Astrocyte (in vitro differentiated cells and primary cell): ENCODE results near the gene LARGE1. TPM values are rescaled to one million over a fixed set of nuclear protein-coding genes. Genes with fewer than 3 reads are reported as not detected.

Experiments
- DNase-seq: peaks from one replicate; pipeline ENCODE4 v3.0.0-alpha.2; 2010; ENCODE audit warnings: low read depth
- FAIRE-seq: peaks from 2 replicates; lab custom pipeline; 2011; peaks lifted over from hg19 to GRCh38; lab: Jason Lieb, UNC
- H2AFZ ChIP-seq: 2 replicates; pipeline ENCODE4 v1.6.0; 2012; ENCODE audit warnings: low read depth, low read length, inconsistent platforms
- H3K27ac ChIP-seq: 2 replicates; pipeline ENCODE4 v1.5.1; 2011; ENCODE audit warnings: low read depth, low read length, inconsistent platforms
- H3K27me3 ChIP-seq: 2 replicates; pipeline ENCODE4 v1.6.0; 2011; ENCODE audit warnings: low read length, inconsistent platforms; ENCODE audit not compliant: insufficient read depth
- H3K36me3 ChIP-seq: 2 replicates; pipeline ENCODE4 v1.5.1; 2011; ENCODE audit warnings: low read length, inconsistent platforms; ENCODE audit not compliant: insufficient read depth
- H3K4me1 ChIP-seq: 2 replicates; pipeline ENCODE4 v1.5.1; 2011; ENCODE audit warnings: low read length, inconsistent platforms; ENCODE audit not compliant: insufficient read depth
- H3K4me2 ChIP-seq: 2 replicates; pipeline ENCODE4 v1.6.0; 2012; ENCODE audit warnings: low read length, inconsistent platforms
- H3K4me3 ChIP-seq: 2 replicates; pipeline ENCODE4 v1.5.1; 2011; ENCODE audit warnings: low read depth, mild to moderate bottlenecking, low read length, inconsistent platforms; ENCODE audit not compliant: insufficient read depth
- H3K79me2 ChIP-seq: 2 replicates; pipeline ENCODE4 v1.6.0; 2012; ENCODE audit warnings: mild to moderate bottlenecking, low read length, inconsistent platforms; ENCODE audit not compliant: insufficient read depth
- H3K9ac ChIP-seq: 2 replicates; pipeline ENCODE4 v1.6.0; 2012; ENCODE audit warnings: mild to moderate bottlenecking, low read length, inconsistent platforms
- H3K9me3 ChIP-seq: 2 replicates; pipeline ENCODE4 v1.5.1; 2012; ENCODE audit warnings: low read depth, mild to moderate bottlenecking, low read length, inconsistent platforms; ENCODE audit not compliant: insufficient read depth
- H4K20me1 ChIP-seq: 2 replicates; pipeline ENCODE4 v1.6.0; 2012; ENCODE audit warnings: low read length, inconsistent platforms; ENCODE audit not compliant: insufficient read depth
- H3K27ac Mint-ChIP-seq: one replicate; pipeline ENCODE4 v1.8.0; 2021; ENCODE audit warnings: mild to moderate bottlenecking, mixed read lengths; ENCODE audit not compliant: unreplicated experiment
- H3K27me3 Mint-ChIP-seq: one replicate; pipeline ENCODE4 v1.8.0; 2021; ENCODE audit warnings: low read depth, mixed read lengths; ENCODE audit not compliant: unreplicated experiment
- H3K36me3 Mint-ChIP-seq: one replicate; pipeline ENCODE4 v1.8.0; 2021; ENCODE audit warnings: low read depth, mixed read lengths; ENCODE audit not compliant: unreplicated experiment
- H3K4me1 Mint-ChIP-seq: one replicate; pipeline ENCODE4 v1.8.0; 2021; ENCODE audit warnings: low read depth, mixed read lengths; ENCODE audit not compliant: unreplicated experiment
- H3K4me3 Mint-ChIP-seq: one replicate; pipeline ENCODE4 v1.8.0; 2021; ENCODE audit warnings: mild to moderate bottlenecking, moderate library complexity, mixed read lengths; ENCODE audit not compliant: unreplicated experiment
- H3K9me3 Mint-ChIP-seq: one replicate; pipeline ENCODE4 v1.8.0; 2021; ENCODE audit warnings: mild to moderate bottlenecking, mixed read lengths; ENCODE audit not compliant: unreplicated experiment
- CTCF ChIP-seq: IDR thresholded peaks from 2 replicates; pipeline ENCODE4 v1.5.1; 2011; ENCODE audit warnings: low read depth, mild to moderate bottlenecking, inconsistent platforms, low read length, moderate library complexity; ENCODE audit not compliant: insufficient read depth
- EZH2 ChIP-seq: IDR thresholded peaks from 2 replicates; pipeline ENCODE4 v1.6.1; 2012; ENCODE audit warnings: mild to moderate bottlenecking, low read length, inconsistent platforms; ENCODE audit not compliant: insufficient read depth
- total RNA-seq: library from RNA; stranded (reverse); gene quantifications from 2 replicates; pipeline ENCODE4 v1.2.1, GENCODE V29; 2021

The LARGE1 gene
- total RNA-seq, 1 donor from 2014 or later: 92.6 TPM

DNA sequence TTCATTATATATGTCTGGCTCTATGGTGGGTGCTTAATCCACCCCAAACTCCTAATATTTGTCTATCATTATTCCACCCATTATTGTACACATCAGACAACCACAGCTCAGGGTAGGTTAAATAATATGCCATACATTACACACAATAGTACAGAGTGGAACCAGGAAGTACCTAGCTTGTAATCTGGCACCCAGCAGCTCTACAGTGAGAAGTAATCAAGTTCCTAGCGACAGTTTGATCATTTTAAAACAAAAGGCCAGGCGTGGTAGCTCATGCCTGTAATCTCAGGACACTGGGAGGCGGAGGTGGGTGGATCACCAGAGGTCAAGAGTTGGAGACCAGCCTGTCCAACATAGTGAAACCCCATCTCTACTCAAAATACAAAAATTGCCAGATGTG lies 141.0 kb downstream of the LARGE1 start:
- no peak for FAIRE-seq
- no peak for DNase-seq
- no peak overlapping the region for H3K27ac ChIP-seq
- Mint-ChIP-seq H3K27ac (no peak overlapping the region), H3K4me1 (peaks cover 5% of the 10 kb centered on the region), H3K9me3 (no peaks in the 10 kb centered on the region), H3K4me3 (no peak overlapping the region), H3K36me3 (no peaks in the 10 kb centered on the region), H3K27me3 (no peaks in the 10 kb centered on the region)
- H3K9me3 ChIP-seq: no peaks in the 10 kb centered on the region
- H3K4me1 ChIP-seq: no peaks in the 10 kb centered on the region
- H3K9ac ChIP-seq: no peak overlapping the region
- no peak overlapping the region for H3K4me3 ChIP-seq
- no peaks in the 10 kb centered on the region for H3K79me2 ChIP-seq
- H3K4me2 ChIP-seq: no peak overlapping the region
- H4K20me1 ChIP-seq: peaks cover 14% of the 10 kb centered on the region
- no peaks in the 10 kb centered on the region for H3K36me3 ChIP-seq
- H3K27me3 ChIP-seq: no peaks in the 10 kb centered on the region
- H2AFZ ChIP-seq: no peak overlapping the region
- TF ChIP-seq EZH2 (no peak), CTCF (no peak)

GRCh38 chr22:33776491-33776890 lies 143.8 kb downstream of the LARGE1 start:
- Mint-ChIP-seq H3K36me3 (peaks cover 2% of the 10 kb centered on the region), H3K27ac (no peak overlapping the region)

More at GRCh38 chr22:33776491-33776890, 143.8 kb downstream of the LARGE1 start:
- Histone ChIP-seq H3K9ac (no peak overlapping the region), H4K20me1 (peaks cover 25% of the 10 kb centered on the region), H3K4me3 (no peak overlapping the region), H3K4me1 (no peaks in the 10 kb centered on the region), H3K27me3 (no peaks in the 10 kb centered on the region), H2AFZ (no peak overlapping the region), H3K27ac (no peak overlapping the region), H3K36me3 (no peaks in the 10 kb centered on the region), H3K79me2 (no peaks in the 10 kb centered on the region), H3K4me2 (no peak overlapping the region), H3K9me3 (peaks cover 3% of the 10 kb centered on the region)
- Mint-ChIP-seq H3K27me3 (no peaks in the 10 kb centered on the region), H3K4me1 (peaks cover 12% of the 10 kb centered on the region), H3K4me3 (no peak overlapping the region), H3K9me3 (peaks cover 2% of the 10 kb centered on the region)
- no peak for DNase-seq
- TF ChIP-seq EZH2: no peak
- no peak for TF ChIP-seq CTCF
- FAIRE-seq: no peak
